ENCODE results near the gene LRBA. TPM values are rescaled to one million over a fixed set of nuclear protein-coding genes. Genes with fewer than 3 reads are reported as not detected.

LRBA gene
- total and polyA plus RNA-seq, 9 donors, result 20.7 to 30.5 (median 27.7) TPM

GRCh38 chr4:150948074-150948473, 67.0 kb downstream of the LRBA start:
- Histone ChIP-seq H3K27ac (ENCODE audit: low read length) (no peak overlapping the region), H3K4me3 (ENCODE audit: low read length) (no peak overlapping the region), H3K36me3 (ENCODE audit: control insufficient read depth, insufficient read depth, low read length) (no peaks in the 10 kb centered on the region), H3K27me3 (ENCODE audit: control insufficient read depth, insufficient read depth, low read length) (no peaks in the 10 kb centered on the region), H3K9me3 (replicated peaks; ENCODE audit: control insufficient read depth, low read depth, low read length) (no peaks in the 10 kb centered on the region), H3K4me1 (ENCODE audit: control insufficient read depth, insufficient read depth, low read length) (no peaks in the 10 kb centered on the region)
- DNase-seq, result no peak

- H3K27ac ChIP-seq (ENCODE audit: low read length), result no peak overlapping the region
- no peaks in the 10 kb centered on the region for H3K4me1 ChIP-seq (ENCODE audit: control insufficient read depth, insufficient read depth, low read length)
- WGBS (ENCODE audit: insufficient coverage), result 86% methylated on average over 4 of the region's 6 CpGs
- no peaks in the 10 kb centered on the region for H3K9me3 ChIP-seq (replicated peaks; ENCODE audit: control insufficient read depth, low read depth, low read length)
- no peaks in the 10 kb centered on the region for H3K36me3 ChIP-seq (ENCODE audit: control insufficient read depth, insufficient read depth, low read length)
- DNase-seq, result no peak
- no peak overlapping the region for H3K4me3 ChIP-seq (ENCODE audit: low read length)
- H3K27me3 ChIP-seq (ENCODE audit: control insufficient read depth, insufficient read depth, low read length), result no peaks in the 10 kb centered on the region
These were observed 70.4 kb downstream of the LRBA start for GRCh38 chr4:150944660-150945059.

DNA sequence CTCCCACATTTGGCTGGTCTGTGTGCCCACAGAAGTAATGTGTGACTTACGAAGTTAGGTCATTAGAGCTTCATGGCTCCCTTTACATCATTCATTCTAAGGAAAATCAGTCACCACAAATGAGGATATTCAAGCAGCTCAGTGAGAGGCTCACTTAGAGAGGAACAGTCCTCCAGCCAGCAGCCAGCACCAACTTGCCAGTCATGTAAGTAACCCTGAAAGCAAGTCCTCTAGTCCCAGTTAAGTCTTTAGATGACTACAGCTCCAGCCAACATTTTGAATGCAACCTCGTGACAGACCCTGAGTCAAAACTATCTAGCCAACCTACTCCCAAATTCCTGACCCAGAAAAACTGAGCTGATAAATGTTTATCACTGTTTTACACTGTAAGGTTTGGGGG, 71.3 kb downstream of the LRBA start:
- WGBS (ENCODE audit: insufficient coverage), result 75% methylated on average over 1 of the region's 2 CpGs
- H3K4me1 ChIP-seq (ENCODE audit: control insufficient read depth, insufficient read depth, low read length), result no peaks in the 10 kb centered on the region

DNA sequence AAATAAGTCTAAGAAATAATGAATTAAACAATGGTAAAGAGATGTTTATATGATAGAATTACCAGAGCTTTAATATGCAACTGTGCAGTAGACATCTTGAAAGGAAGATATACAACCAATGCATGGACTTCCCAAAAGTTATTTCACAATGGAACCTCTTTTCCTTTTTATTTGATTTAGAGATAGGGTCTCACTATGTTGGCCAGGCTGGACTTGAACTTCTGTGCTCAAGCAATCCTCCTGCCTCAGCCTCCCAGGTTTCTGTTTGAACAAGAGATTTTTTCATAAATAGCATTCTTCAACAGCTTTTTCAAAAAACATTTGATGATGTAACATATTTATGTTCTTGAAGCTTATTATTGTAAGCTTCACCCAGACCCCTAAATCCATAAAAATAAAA, 72.0 kb downstream of the LRBA start:
- H3K27ac ChIP-seq (ENCODE audit: low read length), result no peak overlapping the region
- no peaks in the 10 kb centered on the region for H3K9me3 ChIP-seq (replicated peaks; ENCODE audit: control insufficient read depth, low read depth, low read length)
- no peak overlapping the region for H3K4me3 ChIP-seq (ENCODE audit: low read length)
- no peaks in the 10 kb centered on the region for H3K4me1 ChIP-seq (ENCODE audit: control insufficient read depth, insufficient read depth, low read length)
- DNase-seq, result no peak
- no peaks in the 10 kb centered on the region for H3K36me3 ChIP-seq (ENCODE audit: control insufficient read depth, insufficient read depth, low read length)
- no peaks in the 10 kb centered on the region for H3K27me3 ChIP-seq (ENCODE audit: control insufficient read depth, insufficient read depth, low read length)

More for the DNA sequence above, 71.3 kb downstream of the LRBA start:
- Histone ChIP-seq H3K27ac (ENCODE audit: low read length) (no peak overlapping the region), H3K36me3 (ENCODE audit: control insufficient read depth, insufficient read depth, low read length) (no peaks in the 10 kb centered on the region), H3K27me3 (ENCODE audit: control insufficient read depth, insufficient read depth, low read length) (no peaks in the 10 kb centered on the region), H3K4me3 (ENCODE audit: low read length) (no peak overlapping the region), H3K9me3 (replicated peaks; ENCODE audit: control insufficient read depth, low read depth, low read length) (no peaks in the 10 kb centered on the region)
- DNase-seq, result no peak

- no peak overlapping the region for H3K4me3 ChIP-seq (ENCODE audit: low read length)
- H3K9me3 ChIP-seq (replicated peaks; ENCODE audit: control insufficient read depth, low read depth, low read length), result no peaks in the 10 kb centered on the region
- DNase-seq, result no peak
- no peaks in the 10 kb centered on the region for H3K4me1 ChIP-seq (ENCODE audit: control insufficient read depth, insufficient read depth, low read length)
- H3K27ac ChIP-seq (ENCODE audit: low read length), result no peak overlapping the region
- H3K36me3 ChIP-seq (ENCODE audit: control insufficient read depth, insufficient read depth, low read length), result no peaks in the 10 kb centered on the region
- H3K27me3 ChIP-seq (ENCODE audit: control insufficient read depth, insufficient read depth, low read length), result no peaks in the 10 kb centered on the region
These were observed 72.5 kb downstream of the LRBA start for GRCh38 chr4:150942539-150942938.

DNA sequence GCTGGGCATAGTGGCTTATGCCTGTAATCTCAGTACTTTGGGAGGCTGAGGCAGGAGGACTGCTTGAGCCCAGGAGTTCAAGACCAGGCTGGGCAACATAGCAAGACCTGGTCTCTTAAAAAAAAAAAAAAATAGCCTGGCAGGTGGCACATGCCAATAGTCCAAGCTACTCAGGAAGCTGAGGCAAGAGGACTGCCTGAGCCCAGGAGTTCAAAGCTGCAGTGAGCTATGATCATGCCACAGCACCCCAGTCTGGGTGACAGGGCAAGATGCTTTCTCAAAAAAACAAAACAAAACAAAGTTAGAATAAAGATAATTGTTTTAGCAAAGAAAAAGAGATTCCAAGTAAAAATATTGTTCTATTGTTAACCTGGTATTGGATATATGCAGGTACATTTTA, 75.0 kb downstream of the LRBA start:
- Histone ChIP-seq H3K4me1 (ENCODE audit: control insufficient read depth, insufficient read depth, low read length) (no peaks in the 10 kb centered on the region), H3K27me3 (ENCODE audit: control insufficient read depth, insufficient read depth, low read length) (no peaks in the 10 kb centered on the region), H3K36me3 (ENCODE audit: control insufficient read depth, insufficient read depth, low read length) (no peaks in the 10 kb centered on the region), H3K4me3 (ENCODE audit: low read length) (no peak overlapping the region), H3K9me3 (replicated peaks; ENCODE audit: control insufficient read depth, low read depth, low read length) (no peaks in the 10 kb centered on the region), H3K27ac (ENCODE audit: low read length) (no peak overlapping the region)
- DNase-seq, result no peak

GRCh38 chr4:150939530-150939929, 75.6 kb downstream of the LRBA start:
- Histone ChIP-seq H3K9me3 (replicated peaks; ENCODE audit: control insufficient read depth, low read depth, low read length) (no peaks in the 10 kb centered on the region), H3K27ac (ENCODE audit: low read length) (no peak overlapping the region), H3K36me3 (ENCODE audit: control insufficient read depth, insufficient read depth, low read length) (no peaks in the 10 kb centered on the region), H3K4me3 (ENCODE audit: low read length) (no peak overlapping the region), H3K27me3 (ENCODE audit: control insufficient read depth, insufficient read depth, low read length) (no peaks in the 10 kb centered on the region), H3K4me1 (ENCODE audit: control insufficient read depth, insufficient read depth, low read length) (no peaks in the 10 kb centered on the region)
- no CpG with 5 or more reads among the region's 3 CpGs for WGBS (ENCODE audit: insufficient coverage)
- DNase-seq, result no peak

DNA sequence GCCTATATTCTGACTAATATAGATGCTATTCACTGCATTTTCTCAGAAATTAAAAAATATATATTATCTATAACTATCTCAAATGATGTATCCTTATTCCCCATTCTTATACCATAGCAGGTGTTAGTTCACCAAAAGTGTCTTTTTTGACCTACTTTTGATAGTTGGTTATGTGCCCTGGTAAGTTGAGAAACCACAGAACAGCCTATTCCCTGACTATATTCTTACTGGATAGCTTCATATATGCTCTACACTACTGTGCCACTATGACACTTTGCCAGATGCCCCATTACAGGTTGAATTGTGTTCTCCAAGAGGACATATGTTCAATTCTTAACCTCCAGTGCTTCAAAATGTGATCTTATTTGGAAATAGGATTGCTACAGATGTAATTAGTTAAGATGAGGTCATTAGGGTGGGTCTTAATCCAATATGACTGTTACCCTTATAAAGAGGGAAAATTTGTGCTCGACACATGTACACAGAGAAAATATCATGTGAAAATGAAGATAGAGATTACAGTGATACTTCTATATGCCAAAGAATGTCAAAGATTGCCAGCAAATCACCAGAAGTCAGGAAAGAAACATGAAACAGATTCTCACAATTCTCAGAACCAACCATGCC, 76.1 kb downstream of the LRBA start:
- no peak for DNase-seq
- Histone ChIP-seq H3K36me3 (ENCODE audit: control insufficient read depth, insufficient read depth, low read length) (no peaks in the 10 kb centered on the region), H3K27ac (ENCODE audit: low read length) (no peak overlapping the region), H3K4me3 (ENCODE audit: low read length) (no peak overlapping the region), H3K9me3 (replicated peaks; ENCODE audit: control insufficient read depth, low read depth, low read length) (no peaks in the 10 kb centered on the region), H3K4me1 (ENCODE audit: control insufficient read depth, insufficient read depth, low read length) (no peaks in the 10 kb centered on the region), H3K27me3 (ENCODE audit: control insufficient read depth, insufficient read depth, low read length) (no peaks in the 10 kb centered on the region)
- WGBS (ENCODE audit: insufficient coverage), result no CpG with 5 or more reads among the region's 1 CpG

- 100% methylated on average over 1 of the region's 4 CpGs for WGBS (ENCODE audit: insufficient coverage)
- H3K4me1 ChIP-seq (ENCODE audit: control insufficient read depth, insufficient read depth, low read length), result no peaks in the 10 kb centered on the region
- peak; percentile 11 for DNase-seq
- H3K4me3 ChIP-seq (ENCODE audit: low read length), result no peak overlapping the region
- no peak overlapping the region for H3K27ac ChIP-seq (ENCODE audit: low read length)
- no peaks in the 10 kb centered on the region for H3K36me3 ChIP-seq (ENCODE audit: control insufficient read depth, insufficient read depth, low read length)
- H3K27me3 ChIP-seq (ENCODE audit: control insufficient read depth, insufficient read depth, low read length), result no peaks in the 10 kb centered on the region
- H3K9me3 ChIP-seq (replicated peaks; ENCODE audit: control insufficient read depth, low read depth, low read length), result no peaks in the 10 kb centered on the region
These were observed 76.7 kb downstream of the LRBA start for GRCh38 chr4:150938417-150938816.

DNA sequence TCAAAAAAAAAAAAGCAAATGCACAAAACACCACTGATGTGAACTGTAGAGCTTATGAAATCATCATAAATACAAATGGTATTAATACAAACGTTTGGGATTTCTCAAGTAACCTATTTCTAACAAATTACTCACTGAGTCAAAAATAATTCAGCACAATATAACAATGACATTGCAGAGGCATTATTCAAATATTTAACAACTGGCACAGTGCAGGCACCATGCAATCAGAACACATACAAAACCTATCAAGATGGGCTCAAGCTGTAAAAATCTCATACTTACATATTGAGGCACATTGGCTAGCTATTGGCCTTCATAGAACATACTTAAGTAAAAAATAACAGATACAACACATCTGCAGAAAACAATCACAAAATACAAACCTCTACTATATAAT, 81.1 kb downstream of the LRBA start:
- DNase-seq, result no peak
- H3K4me1 ChIP-seq (ENCODE audit: control insufficient read depth, insufficient read depth, low read length), result no peaks in the 10 kb centered on the region
- no peaks in the 10 kb centered on the region for H3K36me3 ChIP-seq (ENCODE audit: control insufficient read depth, insufficient read depth, low read length)
- WGBS (ENCODE audit: insufficient coverage), result no CpG with 5 or more reads among the region's 1 CpG
- no peaks in the 10 kb centered on the region for H3K27me3 ChIP-seq (ENCODE audit: control insufficient read depth, insufficient read depth, low read length)
- H3K27ac ChIP-seq (ENCODE audit: low read length), result no peak overlapping the region
- no peaks in the 10 kb centered on the region for H3K9me3 ChIP-seq (replicated peaks; ENCODE audit: control insufficient read depth, low read depth, low read length)
- no peak overlapping the region for H3K4me3 ChIP-seq (ENCODE audit: low read length)

DNA sequence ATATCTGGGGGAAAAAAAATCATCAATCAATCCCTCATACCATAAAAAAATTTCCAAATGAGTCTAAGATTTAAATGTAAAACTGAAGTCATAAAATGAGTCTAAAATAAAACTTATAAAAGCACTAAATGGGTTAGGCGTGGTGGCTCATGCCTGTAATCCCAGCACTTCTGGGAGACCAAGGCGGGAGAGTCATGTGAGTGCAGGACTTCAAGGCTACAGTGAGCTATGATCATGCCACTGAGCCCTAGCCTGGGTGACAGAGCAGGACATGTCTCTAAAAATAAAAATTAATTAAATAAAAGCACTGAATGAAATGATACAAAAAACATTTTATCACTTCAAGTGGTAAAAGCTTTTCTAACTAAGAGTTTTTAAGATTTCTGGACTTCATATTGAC, 83.3 kb downstream of the LRBA start:
- no CpG with 5 or more reads among the region's 2 CpGs for WGBS (ENCODE audit: insufficient coverage)
- H3K27ac ChIP-seq (ENCODE audit: low read length), result no peak overlapping the region
- no peak for DNase-seq
- no peaks in the 10 kb centered on the region for H3K4me1 ChIP-seq (ENCODE audit: control insufficient read depth, insufficient read depth, low read length)
- no peaks in the 10 kb centered on the region for H3K36me3 ChIP-seq (ENCODE audit: control insufficient read depth, insufficient read depth, low read length)
- H3K27me3 ChIP-seq (ENCODE audit: control insufficient read depth, insufficient read depth, low read length), result no peaks in the 10 kb centered on the region
- H3K9me3 ChIP-seq (replicated peaks; ENCODE audit: control insufficient read depth, low read depth, low read length), result no peaks in the 10 kb centered on the region
- no peak overlapping the region for H3K4me3 ChIP-seq (ENCODE audit: low read length)

Data from muscle of leg (tissue), 11 donors.